A673 (cell line): Measurements from ENCODE around the gene TH.

ENCODE experiments used
- EZH2 ChIP-seq: fragments of 200-600 bp; sonication (generic); IDR thresholded peaks from 2 replicates; pipeline ENCODE4 v1.6.1; 2017; ENCODE audit warnings: borderline replicate concordance, low read depth, mild to moderate bottlenecking, mixed read lengths, antibody characterized with exemption, low read length; ENCODE audit not compliant: poor library complexity, severe bottlenecking
- TF ChIP-seq, protein P1 (sequence below): fragments of 300-800, 200-600 bp; sonication (generic); conservative IDR thresholded peaks from 2 replicates; pipeline ENCODE4 v1.5.1; 2017; ENCODE audit warnings: low read depth, mild to moderate bottlenecking, antibody characterized with exemption, low read length, moderate library complexity, mixed read lengths

DNA sequence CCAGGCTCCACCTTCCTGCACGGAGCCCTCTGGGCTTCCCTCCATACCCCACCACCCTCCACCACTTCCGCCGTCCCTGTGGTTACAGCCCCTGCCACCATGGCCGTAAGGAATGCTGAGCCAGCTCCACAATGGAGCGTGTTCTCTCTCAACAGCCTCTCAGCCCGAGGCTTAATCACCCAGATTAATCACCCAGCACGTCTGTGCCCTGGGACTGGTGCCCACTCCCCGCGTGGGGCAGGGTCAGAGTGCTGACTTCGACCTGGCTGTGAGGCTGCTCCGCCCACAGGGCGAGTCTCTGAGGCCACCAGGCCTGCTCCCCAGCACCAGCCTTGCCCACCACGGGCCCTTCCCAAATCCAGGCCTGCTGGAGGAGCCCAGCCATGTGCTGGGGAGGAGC is 4.0 kb upstream of the TH start:
- TF ChIP-seq, protein P1, sequence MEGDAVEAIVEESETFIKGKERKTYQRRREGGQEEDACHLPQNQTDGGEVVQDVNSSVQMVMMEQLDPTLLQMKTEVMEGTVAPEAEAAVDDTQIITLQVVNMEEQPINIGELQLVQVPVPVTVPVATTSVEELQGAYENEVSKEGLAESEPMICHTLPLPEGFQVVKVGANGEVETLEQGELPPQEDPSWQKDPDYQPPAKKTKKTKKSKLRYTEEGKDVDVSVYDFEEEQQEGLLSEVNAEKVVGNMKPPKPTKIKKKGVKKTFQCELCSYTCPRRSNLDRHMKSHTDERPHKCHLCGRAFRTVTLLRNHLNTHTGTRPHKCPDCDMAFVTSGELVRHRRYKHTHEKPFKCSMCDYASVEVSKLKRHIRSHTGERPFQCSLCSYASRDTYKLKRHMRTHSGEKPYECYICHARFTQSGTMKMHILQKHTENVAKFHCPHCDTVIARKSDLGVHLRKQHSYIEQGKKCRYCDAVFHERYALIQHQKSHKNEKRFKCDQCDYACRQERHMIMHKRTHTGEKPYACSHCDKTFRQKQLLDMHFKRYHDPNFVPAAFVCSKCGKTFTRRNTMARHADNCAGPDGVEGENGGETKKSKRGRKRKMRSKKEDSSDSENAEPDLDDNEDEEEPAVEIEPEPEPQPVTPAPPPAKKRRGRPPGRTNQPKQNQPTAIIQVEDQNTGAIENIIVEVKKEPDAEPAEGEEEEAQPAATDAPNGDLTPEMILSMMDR = no peak
- no peak for TF ChIP-seq EZH2
